Renal cortical epithelial cell (primary cell): Measurements from ENCODE around the gene CNTN1. TPM values are rescaled to one million over a fixed set of nuclear protein-coding genes. Genes with fewer than 3 reads are reported as not detected.
"Not testable (repeated sequence)": the region's sequence is repeated elsewhere in the genome, so short reads cannot be mapped to it uniquely, and the experiment has no call there.

Experiments
- DNase-seq: peaks from one replicate; pipeline ENCODE4 v3.0.0-alpha.2; 2011; ENCODE audit warnings: low read depth
- total RNA-seq: library from RNA; depleted of rRNA; stranded (reverse); fragments of >200 nt; gene quantifications from 2 replicates; pipeline ENCODE4 v1.2.3, GENCODE V29; 2014

The CNTN1 gene
- total RNA-seq, 1 donor from 2014 or later: 2.0 TPM

- DNase-seq: peak; percentile 41
Observed at GRCh38 chr12:41034686-41035085, 342.4 kb downstream of the CNTN1 start.

- no peak for DNase-seq
Observed at GRCh38 chr12:41039461-41039860, 347.2 kb downstream of the CNTN1 start.

GRCh38 chr12:41045509-41045908 lies 353.3 kb downstream of the CNTN1 start:
- no peak for DNase-seq

- no peak for DNase-seq
Observed at GRCh38 chr12:41049033-41049432, 356.8 kb downstream of the CNTN1 start.

- DNase-seq: no peak
Observed at GRCh38 chr12:41051954-41052353, 359.7 kb downstream of the CNTN1 start.

GRCh38 chr12:41052441-41052840 lies 360.2 kb downstream of the CNTN1 start:
- no peak for DNase-seq

- no peak for DNase-seq
Observed at GRCh38 chr12:41053046-41053445, 360.8 kb downstream of the CNTN1 start.

- DNase-seq: no peak
Observed at GRCh38 chr12:41055875-41056577, 363.8 kb downstream of the CNTN1 start.

- no peak for DNase-seq
Observed at GRCh38 chr12:41058266-41058665, 366.0 kb downstream of the CNTN1 start.

- DNase-seq: no peak
Observed at GRCh38 chr12:41061192-41061591, 369.0 kb downstream of the CNTN1 start.

GRCh38 chr12:41064411-41064810 lies 372.2 kb downstream of the CNTN1 start:
- DNase-seq: no peak

GRCh38 chr12:41067941-41068645 lies 375.9 kb downstream of the CNTN1 start:
- no peak for DNase-seq

- DNase-seq: no peak
Observed at GRCh38 chr12:41073633-41074472, 381.6 kb downstream of the CNTN1 start.

GRCh38 chr12:41074473-41074769 lies 382.2 kb downstream of the CNTN1 start:
- no peak for DNase-seq

GRCh38 chr12:41076114-41076513 lies 383.9 kb downstream of the CNTN1 start:
- DNase-seq: no peak

- DNase-seq: not testable (repeated sequence)
Observed at GRCh38 chr12:41081241-41081640, 389.0 kb downstream of the CNTN1 start.

- no peak for DNase-seq
Observed at GRCh38 chr12:41089438-41089837, 397.2 kb downstream of the CNTN1 start.

- DNase-seq: no peak
Observed at GRCh38 chr12:41092115-41092514, 399.9 kb downstream of the CNTN1 start.

GRCh38 chr12:41096797-41097196 lies 404.6 kb downstream of the CNTN1 start:
- no peak for DNase-seq

GRCh38 chr12:41100572-41100971 lies 408.3 kb downstream of the CNTN1 start:
- DNase-seq: no peak

GRCh38 chr12:41101806-41102205 lies 409.6 kb downstream of the CNTN1 start:
- no peak for DNase-seq

GRCh38 chr12:41103614-41104013 lies 411.4 kb downstream of the CNTN1 start:
- DNase-seq: no peak

- DNase-seq: no peak
Observed at GRCh38 chr12:41106315-41106714, 414.1 kb downstream of the CNTN1 start.
